NK-92 (cell line): ENCODE results near the gene SMDT1.
A peak's percentile ranks its signal among the peaks of the same experiment; 100 is the strongest.

Experiments used
- DNase-seq: peaks from one replicate; lab custom pipeline; 2025; ENCODE audit not compliant: unreplicated experiment; lab: John Stamatoyannopoulos, UW

SMDT1 gene, protein sequence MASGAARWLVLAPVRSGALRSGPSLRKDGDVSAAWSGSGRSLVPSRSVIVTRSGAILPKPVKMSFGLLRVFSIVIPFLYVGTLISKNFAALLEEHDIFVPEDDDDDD

DNA sequence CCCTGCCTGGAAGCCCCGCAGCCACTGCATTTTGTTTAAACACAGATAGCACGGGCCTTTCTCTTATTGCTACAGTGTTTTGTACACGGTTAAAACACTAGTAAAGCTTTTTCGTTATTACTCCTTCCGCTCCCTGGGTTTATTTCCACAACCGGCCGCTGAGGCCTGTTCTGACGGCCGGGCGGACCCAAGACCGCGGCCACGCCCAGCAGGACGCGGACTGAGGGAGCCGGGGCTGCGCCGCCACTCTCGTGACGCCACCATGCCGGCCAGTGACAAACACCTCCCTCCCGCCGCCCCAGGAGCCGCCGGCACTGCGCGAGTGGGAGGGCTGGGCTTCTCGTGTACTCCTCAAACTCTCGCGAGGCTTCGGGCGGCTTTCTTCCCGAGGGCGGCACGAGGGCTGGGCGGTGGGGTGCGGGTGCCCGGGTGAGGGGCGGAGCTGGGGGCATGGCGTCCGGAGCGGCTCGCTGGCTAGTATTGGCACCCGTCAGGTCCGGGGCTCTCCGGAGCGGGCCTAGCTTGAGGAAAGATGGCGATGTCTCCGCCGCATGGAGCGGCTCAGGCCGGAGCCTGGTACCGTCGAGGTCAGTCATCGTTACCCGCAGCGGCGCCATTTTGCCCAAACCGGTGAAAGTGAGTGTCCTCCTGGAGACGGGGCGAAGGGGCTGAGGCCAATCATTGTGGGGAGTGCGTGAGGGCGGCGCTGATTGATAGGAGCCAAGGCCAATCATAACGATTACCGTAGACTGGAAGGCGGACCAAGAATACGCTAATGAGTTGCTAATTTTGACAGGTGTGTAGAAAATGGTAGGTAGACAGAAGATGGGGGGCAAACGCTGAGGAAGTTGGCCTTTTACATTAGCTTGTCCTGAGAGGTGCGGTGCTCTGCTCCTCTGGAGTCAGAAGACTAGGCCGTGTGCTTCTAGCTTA, at the start of gene SMDT1:
Gene SMDT1, plus strand, starts transcription at position 382 of the 933 bp plus-strand sequence. Its CDS starts 69 bp downstream, at position 451.
- DNase-seq: peak; percentile 91

DNA sequence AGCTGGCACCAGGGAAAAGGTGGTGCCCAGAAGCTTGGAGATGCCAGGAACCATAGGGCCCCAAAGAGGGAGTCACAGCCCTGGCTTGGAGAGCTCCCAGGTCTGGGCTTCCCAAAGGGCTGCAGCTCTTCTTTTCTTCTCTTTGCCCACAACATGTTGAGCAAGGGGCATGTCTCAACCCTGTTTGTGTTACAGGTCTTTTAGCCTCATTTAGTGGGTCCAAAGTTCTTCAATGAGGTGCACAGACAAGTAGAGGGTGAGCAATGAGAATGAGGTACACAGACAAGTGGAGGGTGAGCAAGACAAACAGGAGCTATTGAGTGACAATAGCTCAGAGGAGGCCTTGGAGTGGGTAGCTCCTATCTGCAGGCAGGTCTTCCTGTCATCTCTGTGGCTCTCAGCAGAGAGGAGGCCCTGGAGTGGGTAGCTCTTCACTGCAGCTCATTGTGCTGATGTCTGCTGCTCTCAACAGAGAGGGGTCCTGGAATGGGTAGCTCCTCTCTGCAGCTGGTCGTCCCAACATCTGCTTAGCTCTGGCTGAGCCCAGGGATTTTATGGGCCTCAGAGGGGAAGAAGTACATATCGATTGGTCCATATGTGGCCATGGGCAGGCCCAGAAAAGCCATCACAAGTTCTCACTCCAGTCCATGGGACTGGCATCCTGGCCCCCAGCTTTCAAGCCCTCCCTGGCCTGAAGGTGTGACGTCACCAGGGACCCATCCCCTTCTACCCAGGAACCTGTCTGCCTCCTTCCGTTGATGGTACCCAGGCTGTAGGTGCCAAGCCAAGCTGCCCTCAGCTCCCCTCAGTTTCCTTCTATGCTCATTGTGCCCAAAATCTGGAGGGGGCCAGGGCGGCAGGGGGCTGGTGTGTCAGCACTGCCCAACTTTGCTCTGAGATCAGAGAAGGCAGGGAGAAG, 46.0 kb upstream of the SMDT1 start:
- DNase-seq: no peak

DNA sequence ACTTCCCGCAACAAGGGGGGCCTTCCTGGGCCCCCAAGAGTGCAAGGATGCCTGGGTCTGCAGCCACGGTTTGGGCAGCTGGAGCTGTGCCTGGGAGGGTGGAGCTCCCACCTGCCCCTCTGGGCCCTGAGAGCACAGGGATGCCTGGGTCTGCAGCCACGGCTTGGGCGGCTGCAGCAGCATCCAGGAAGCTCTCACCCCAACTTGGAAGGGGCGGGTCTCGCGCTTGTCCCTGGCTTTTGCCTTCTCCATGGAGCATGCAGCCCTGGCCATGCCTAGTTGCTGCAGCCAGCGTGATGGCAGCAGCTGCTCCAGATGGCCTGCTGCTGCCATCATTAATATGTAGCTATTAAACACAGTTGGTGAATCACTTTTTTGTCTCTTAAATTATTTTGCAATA, 44.2 kb upstream of the SMDT1 start:
- no peak for DNase-seq

DNA sequence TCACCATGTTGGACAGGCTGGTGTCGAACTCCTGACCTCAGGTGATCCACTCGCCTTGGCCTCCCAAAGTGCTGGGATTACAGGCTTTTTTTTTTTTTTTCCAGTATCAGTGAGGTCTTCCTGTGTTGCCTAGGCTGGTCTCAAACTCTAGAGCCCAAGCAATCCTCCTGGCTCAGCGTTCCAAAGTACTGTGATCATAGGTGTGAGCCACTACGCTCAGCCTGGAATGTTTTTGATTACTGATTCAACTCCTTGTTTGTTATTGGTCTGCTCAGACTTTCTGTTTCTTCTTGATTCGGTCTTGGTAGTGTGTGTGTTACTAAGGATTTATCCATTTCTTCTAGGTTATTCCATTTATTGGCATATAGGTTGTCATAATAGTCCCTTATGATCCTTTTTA, 40.2 kb upstream of the SMDT1 start:
- DNase-seq: no peak

DNA sequence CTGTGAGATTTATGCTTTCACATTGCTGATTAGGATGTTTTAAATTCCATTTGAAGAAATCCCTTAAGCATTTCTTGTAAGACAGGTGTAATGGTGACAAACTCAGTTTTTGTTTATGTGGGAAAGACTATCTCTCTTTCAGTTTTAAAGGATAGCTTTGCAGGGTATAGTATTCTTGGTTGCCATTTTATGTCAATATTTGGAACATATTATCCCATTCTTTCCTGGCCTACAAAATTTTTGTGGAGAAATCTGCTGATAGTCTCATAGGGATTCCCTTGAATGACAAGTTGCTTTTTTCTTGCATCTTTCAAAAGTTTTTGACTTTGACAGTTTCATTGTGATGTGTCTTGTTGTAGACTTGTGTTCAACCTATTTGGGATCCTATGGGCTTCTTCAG, 37.7 kb upstream of the SMDT1 start:
- no peak for DNase-seq

DNA sequence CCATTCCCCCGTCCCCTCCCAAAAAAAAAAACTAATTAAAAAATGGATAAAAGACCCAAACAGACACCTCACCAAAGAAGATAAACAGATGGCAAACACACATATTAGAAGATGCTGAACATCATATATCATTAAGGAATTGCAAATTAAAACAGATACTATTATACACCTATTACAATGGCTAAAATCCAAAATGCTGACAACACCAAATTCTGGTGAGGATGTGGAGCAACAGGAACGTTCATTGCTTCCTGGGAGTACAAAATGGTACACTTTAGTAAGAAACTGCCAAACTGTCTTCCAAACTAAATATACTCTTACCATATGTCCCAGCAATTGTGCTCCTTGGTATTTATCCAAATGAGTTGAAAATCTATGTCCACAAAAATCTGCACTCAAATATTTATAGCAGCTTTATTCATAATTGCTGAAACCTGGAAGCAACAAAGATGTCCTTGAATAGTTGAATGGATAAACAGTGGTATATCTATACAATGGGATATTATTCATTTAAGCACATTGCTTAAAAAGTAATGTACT, 28.8 kb upstream of the SMDT1 start:
- DNase-seq: no peak

DNA sequence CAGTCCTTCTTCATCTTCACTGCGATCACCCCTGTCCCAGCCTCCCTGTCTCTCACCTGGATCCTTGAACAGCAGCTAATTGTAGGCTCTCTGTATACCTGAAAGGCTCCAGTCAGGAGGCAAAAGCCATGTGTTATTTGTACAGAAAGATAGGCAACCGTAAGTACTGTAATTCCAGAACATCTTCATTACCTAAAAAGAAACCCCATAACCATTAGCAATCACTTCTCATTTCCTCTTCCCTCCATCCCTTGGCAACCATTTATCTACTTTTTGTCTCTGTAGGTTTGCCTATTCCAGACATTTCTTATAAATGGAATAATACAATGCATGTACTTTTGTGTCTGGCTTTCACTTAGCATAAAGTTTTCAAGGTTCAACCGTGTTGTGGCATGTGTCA, 26.7 kb upstream of the SMDT1 start:
- DNase-seq: no peak

DNA sequence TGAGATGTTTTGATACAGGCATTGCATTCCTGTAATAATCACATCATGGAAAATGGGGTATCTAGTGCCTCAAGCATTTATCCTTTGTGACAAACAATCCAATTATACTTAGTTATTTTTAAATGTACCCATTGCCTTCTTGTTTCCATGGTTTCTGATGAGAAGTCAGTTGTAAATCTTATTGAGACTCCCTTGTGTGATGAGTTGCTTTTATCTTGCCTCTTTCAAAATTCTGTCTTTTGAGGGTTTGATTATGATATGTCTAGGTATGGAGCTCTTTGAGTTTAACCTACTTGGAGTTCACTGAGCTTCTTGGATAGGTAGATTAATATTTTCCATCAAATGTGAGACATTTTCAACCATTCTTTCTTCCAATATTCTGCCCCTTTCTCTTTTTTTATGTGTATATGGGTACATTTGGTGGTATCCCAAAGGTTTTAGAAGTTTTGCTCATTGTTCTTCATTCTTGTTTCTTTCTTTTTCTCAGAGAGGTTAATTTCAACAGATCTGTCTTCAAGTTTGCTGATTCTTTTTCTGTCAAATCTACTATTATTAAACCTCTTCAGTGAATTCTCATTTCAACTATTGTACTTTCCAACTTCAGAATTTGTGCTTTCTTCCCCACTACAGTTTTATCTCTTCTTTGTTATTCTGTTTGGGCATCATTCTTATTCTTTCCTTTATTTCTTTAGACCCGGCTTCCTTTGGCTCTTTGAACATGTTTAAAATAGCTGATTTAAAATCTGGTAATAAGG, 22.6 kb upstream of the SMDT1 start:
- DNase-seq: no peak

DNA sequence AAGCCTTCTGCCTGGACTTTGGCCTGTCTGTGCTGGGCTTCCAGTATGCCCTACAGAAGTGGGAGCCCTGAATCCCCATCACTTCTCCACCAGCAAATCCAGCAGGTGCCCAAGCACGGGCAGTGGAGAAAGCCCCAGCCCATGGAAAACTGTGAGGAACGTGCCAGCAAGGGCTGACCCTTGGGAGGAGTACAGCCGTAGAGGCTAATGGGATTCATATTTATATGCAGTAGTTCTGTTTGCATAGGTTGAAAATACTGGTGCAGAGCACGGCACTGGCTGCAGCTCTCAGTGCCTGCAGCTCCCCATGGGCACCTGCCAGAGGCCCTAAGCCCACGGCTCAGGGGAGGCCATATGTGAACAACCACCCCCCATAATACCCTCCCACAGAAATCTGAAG, 19.0 kb upstream of the SMDT1 start:
- no peak for DNase-seq

DNA sequence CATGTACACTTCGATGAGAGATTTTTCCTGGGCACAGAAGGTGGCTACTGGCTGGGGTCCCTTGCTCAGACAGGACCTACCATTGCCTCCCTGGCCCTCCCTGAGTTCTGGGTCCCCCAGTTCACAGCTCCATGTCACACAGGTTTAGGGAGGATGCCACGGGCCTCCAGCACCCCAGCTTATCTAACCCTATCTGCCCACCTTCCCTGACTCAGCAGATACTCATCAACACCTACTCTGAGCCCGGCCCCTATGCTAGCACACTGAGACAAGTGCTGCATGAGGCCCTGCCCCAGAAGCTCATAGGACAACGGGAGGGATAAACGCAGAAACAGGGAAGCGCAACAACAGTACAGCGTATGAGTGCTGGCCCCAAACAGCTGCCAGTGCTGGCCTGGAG, 18.5 kb upstream of the SMDT1 start:
- DNase-seq: no peak

DNA sequence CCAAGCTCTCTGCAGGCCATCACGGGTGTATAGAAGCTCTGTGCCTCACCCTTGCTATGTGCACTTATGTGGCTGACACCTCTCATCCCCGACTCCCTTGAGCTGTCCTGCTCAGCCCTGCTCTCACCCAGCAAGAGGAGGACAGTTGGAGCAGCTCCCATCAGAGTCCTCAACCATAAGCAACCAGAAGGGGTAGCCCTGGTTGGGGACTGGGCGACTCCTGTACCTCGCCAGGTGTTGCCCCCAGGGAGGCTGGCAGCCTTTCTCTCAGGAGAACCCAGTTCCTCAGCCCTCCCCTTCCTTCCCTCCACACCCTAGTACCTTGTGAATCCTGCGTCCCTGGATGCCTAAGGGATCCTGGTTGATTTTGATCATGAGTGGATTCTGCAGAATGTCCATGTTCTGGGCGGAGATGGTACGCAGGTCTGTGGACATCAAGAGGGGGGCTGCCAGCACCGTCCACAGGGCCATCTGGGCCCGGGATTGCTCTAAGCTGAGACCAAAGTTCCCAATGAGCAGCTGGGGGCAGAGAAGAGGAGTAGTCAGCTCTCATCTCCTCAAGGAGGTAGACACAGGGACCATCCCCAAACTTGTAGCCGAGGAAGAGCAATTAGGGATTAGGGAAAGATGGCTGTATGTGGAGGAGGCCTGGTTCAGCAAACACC, 16.9 kb upstream of the SMDT1 start:
- no peak for DNase-seq

DNA sequence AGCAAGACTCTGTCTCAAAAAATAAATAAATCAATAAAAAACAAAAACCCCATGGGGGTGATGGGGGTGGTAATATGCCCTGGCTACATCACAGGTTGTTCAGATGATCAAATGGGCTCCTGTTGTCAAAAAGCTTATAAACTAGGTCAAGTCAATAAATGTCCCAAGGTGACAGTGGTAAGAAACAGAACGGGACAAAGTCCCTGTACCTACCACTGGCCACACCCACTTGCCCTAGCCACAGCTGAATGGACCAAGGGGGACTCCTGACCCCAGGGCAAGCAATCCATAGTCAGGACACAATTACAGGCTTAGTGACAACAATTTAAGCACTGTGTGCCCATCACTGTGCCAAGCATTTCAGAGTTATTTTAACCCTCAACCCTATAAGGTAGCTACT, 14.9 kb upstream of the SMDT1 start:
- no peak for DNase-seq

DNA sequence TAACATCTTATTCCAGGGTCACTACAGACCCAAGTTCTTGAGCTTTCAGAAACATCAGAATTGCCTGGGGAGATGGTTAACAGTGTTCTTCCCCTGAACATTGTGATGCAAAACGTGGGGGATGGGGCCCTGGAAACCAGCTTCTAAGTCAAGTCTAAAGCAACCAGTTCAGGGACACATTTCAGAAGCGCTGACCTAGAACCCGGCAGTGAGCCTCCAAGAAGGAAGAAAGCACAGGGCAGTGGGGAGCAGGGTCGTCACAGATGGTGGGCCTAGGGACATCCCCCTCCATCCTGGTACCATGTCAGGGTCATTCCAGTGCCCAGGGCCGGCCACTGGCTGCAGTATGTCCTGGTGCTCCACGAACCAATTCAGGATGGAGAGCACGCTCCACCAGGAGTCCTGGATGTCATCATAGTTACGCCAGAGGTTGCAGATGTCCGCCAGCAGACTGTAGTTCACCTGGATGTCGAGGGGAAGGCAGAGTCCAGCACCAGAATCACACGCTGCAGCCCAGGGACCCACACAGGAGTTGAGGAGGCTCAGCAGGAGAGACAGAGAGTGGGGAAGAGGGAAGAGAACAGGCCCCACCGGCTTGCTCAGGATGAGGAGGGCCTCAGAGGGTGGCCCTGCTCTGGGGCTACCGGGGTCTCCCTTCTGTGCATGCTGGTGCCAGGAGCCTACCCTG, 13.9 kb upstream of the SMDT1 start:
- no peak for DNase-seq

DNA sequence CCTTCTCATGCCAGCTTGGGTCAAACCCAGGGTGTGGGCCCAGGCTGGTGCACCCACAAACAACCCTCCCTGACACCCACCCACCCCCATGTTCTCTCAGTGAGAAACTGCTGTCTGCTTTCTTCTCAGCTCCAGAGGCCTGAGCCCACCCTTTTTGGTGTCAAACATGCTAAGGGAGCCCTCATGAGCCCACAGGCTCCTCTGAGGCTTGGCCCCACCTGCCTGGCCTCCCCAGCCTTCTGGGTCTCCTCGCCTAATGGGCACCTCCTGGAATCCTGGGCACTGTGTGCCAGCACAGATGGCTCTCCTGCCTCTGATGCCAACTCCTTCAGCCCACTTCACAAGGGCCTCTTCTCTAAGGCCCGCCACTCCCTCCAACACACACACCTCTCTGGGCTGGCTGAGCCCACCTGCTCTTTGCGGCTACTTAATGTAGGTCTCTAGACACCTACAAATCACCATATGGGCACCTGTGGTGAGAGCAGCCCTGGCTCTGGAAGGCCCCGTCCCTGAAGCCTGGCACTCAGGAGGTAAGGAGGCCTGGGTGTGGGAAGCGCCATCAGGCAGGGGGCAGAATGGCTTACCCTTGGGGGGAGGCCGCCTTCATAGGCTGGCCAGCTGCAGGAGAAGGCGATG, 13.3 kb upstream of the SMDT1 start:
- no peak for DNase-seq

DNA sequence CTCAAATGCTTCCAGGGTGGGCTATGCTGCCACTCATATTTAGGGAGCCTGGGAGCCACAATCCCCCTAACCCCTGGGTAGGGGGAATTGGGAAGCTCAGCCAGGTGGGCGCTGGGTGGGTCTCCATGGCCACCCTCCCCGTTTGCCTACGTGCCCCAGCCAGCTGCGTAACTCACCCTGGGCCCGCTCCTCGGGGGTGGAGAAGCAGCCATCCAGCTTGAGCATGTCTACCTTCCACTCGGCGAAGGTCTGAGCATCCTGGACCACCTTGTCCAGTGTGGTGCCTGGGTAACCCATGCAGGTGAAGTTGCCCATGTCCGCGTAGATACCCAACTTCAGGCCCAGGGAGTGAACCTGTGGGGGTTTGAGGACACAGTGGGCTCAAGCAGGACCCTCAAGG, 12.6 kb upstream of the SMDT1 start:
- no peak for DNase-seq

DNA sequence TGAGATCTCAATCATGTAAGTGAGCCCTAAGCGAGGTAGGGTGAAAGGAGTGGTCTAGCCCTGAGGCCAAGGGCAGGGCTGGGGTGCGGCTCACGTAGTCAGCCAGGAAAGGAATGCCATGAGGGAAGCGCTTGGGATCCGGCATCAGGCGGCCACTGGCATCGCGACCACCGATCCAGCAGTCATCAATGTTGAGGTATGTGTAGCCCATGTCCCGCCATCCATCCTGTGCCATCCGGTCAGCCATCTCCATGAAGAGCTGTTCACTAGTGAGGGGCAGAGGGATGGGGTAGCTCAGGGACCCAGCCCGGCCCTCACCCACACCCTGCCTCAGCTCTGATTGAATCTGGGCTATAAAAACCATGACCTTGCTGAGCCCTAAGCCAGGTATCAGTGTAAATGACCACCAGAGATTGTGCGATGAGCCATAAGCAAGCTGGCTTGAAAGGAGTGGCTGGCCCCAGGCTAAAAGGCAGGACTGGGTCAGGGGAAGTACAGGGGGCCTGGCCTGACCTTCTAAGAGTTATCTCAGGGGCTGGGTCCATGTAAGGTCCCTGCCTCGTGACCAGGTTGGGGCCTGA, 11.7 kb upstream of the SMDT1 start:
- no peak for DNase-seq

DNA sequence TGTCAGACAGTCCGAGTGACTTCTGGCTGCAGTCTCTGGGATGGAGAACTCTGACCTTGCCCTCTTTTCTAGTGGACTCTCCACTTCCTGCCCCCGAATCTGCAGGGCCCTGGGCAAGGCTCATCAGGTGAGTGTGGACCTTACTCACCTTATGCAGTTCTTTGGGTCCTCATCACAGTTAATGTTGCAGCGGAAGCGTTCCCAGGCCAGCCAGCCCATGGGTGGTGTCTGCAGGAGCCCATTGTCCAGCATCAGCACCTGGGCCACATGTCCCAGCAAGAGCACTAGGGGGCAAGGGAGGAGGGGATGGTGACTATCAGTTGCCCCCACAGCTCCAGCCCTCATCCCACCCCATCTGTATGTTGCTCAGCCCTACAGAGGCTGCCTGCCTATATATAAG, 11.2 kb upstream of the SMDT1 start:
- DNase-seq: no peak

DNA sequence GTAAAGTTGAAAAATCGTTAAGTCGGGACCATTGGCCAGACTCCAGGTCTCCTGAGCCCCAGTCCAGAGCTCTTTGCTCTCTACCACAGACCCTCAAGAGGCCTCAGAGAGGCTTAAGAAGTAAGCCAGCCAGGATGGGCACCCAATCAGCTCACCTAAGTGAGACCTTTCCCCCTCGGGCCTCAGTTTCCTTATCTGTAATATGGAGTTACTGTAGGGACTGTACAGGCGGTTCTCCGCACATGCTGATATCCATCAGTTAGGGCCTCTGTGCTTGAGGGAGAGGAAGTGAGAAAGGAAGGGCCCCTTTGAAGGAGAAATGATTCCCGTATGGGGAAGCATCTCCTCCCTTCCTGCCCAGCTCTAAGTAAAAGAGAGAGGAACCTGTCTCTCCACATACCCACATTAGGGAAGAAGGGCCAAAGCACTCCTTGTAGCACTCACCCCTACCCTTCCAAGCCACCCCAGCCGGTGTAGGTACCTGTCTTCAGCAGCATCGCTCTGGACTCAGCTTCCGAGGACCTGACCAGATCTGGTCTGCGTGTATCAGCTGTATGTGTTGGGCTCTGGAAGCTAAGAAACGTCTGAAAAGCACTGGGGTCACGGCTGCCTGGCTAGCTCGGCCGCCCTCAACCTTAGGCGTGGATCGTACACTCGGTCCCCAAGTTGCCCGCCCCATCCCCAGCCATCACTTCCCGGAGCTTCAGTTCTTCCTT, 9.5 kb upstream of the SMDT1 start:
- no peak for DNase-seq
